Measurements from ENCODE around the gene MAPT. TPM values are rescaled to one million over a fixed set of nuclear protein-coding genes. Genes with fewer than 3 reads are reported as not detected.

MAPT gene
- total and polyA plus RNA-seq, 2 of the 13 experiments (the other 11 are each of a cell fraction or from before 2014, with no cell fraction given), result 2.1 to 2.8 TPM

DNA sequence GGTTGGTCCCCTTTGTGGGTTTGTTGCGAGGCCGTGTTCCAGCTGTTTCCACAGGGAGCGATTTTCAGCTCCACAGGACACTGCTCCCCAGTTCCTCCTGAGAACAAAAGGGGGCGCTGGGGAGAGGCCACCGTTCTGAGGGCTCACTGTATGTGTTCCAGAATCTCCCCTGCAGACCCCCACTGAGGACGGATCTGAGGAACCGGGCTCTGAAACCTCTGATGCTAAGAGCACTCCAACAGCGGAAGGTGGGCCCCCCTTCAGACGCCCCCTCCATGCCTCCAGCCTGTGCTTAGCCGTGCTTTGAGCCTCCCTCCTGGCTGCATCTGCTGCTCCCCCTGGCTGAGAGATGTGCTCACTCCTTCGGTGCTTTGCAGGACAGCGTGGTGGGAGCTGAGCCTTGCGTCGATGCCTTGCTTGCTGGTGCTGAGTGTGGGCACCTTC is 77.4 kb downstream of the MAPT start:
- 47% methylated on average over 7 of the region's 14 CpGs for whole genome bisulfite sequencing (ENCODE audit: low lambda C conversion rate)
- no peak overlapping the region for H3K4me3 ChIP-seq (replicated peaks in 1 of 3; ENCODE audit: insufficient read depth in 1 of 3, low read depth in 2 of 3, low read length in 3 of 3)
- peak; percentile 61 for ATAC-seq
- no peaks in the 10 kb centered on the region for H3K79me2 ChIP-seq (ENCODE audit: insufficient read depth, low read length)
- H2AFZ ChIP-seq (ENCODE audit: low read length), result no peak overlapping the region
- ChIA-PET CTCF (ENCODE audit: low intra/inter-chr PET ratio, low total read pairs) (no interaction called here), POLR2A (no interaction called here)
- H4K20me1 ChIP-seq (ENCODE audit: insufficient read depth, low read length), result no peaks in the 10 kb centered on the region; the same call in 1 of the 2 replicates
- no peaks in the 10 kb centered on the region for H3K4me1 ChIP-seq (ENCODE audit: insufficient read depth, low read length)
- in situ Hi-C loops (cut with HindIII; ENCODE audit: extremely low pct_ligation_motif_present, low pct_unique_long_range_greater_than_20kb) (no loop called here), intact Hi-C loops (cut with micrococcal nuclease; ENCODE audit: unreplicated experiment) (no loop called here)
- peak; percentile 10; the same call in 1 of the 2 replicates for TF ChIP-seq ZNF768 (CRISPR knock-in tag; IDR thresholded peaks at IDR 0.05)
- TF ChIP-seq EP300 (IDR thresholded peaks at IDR 0.05; ENCODE audit: low read depth in 2 of 2, low read length in 2 of 2), result no peak
- TF ChIP-seq EP300 (CRISPR knock-in tag; IDR thresholded peaks at IDR 0.05; ENCODE audit: borderline replicate concordance), result no peak
- no peak for TF ChIP-seq MTA3 (CRISPR knock-in tag; IDR thresholded peaks at IDR 0.05)
- TF ChIP-seq, protein P1, sequence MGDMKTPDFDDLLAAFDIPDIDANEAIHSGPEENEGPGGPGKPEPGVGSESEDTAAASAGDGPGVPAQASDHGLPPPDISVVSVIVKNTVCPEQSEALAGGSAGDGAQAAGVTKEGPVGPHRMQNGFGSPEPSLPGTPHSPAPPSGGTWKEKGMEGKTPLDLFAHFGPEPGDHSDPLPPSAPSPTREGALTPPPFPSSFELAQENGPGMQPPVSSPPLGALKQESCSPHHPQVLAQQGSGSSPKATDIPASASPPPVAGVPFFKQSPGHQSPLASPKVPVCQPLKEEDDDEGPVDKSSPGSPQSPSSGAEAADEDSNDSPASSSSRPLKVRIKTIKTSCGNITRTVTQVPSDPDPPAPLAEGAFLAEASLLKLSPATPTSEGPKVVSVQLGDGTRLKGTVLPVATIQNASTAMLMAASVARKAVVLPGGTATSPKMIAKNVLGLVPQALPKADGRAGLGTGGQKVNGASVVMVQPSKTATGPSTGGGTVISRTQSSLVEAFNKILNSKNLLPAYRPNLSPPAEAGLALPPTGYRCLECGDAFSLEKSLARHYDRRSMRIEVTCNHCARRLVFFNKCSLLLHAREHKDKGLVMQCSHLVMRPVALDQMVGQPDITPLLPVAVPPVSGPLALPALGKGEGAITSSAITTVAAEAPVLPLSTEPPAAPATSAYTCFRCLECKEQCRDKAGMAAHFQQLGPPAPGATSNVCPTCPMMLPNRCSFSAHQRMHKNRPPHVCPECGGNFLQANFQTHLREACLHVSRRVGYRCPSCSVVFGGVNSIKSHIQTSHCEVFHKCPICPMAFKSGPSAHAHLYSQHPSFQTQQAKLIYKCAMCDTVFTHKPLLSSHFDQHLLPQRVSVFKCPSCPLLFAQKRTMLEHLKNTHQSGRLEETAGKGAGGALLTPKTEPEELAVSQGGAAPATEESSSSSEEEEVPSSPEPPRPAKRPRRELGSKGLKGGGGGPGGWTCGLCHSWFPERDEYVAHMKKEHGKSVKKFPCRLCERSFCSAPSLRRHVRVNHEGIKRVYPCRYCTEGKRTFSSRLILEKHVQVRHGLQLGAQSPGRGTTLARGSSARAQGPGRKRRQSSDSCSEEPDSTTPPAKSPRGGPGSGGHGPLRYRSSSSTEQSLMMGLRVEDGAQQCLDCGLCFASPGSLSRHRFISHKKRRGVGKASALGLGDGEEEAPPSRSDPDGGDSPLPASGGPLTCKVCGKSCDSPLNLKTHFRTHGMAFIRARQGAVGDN (CRISPR knock-in tag; IDR thresholded peaks at IDR 0.05), result peak; percentile 26
- TF ChIP-seq, protein P2, sequence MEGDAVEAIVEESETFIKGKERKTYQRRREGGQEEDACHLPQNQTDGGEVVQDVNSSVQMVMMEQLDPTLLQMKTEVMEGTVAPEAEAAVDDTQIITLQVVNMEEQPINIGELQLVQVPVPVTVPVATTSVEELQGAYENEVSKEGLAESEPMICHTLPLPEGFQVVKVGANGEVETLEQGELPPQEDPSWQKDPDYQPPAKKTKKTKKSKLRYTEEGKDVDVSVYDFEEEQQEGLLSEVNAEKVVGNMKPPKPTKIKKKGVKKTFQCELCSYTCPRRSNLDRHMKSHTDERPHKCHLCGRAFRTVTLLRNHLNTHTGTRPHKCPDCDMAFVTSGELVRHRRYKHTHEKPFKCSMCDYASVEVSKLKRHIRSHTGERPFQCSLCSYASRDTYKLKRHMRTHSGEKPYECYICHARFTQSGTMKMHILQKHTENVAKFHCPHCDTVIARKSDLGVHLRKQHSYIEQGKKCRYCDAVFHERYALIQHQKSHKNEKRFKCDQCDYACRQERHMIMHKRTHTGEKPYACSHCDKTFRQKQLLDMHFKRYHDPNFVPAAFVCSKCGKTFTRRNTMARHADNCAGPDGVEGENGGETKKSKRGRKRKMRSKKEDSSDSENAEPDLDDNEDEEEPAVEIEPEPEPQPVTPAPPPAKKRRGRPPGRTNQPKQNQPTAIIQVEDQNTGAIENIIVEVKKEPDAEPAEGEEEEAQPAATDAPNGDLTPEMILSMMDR (CRISPR knock-in tag; IDR thresholded peaks at IDR 0.05), result peak; percentile 38; the same call in 1 of the 2 replicates
- peak; percentile 21 for TF ChIP-seq XRCC5 (optimal IDR thresholded peaks at IDR 0.05; ENCODE audit: low read length)
- TF ChIP-seq AGO2 (optimal IDR thresholded peaks at IDR 0.05; ENCODE audit: low read depth, low read length), result no peak
- TF ChIP-seq NRL (CRISPR knock-in tag; IDR thresholded peaks at IDR 0.05; ENCODE audit: borderline replicate concordance), result 0 out of 2 replicates have a peak, but pooled peaks have one; percentile 37
- no peak overlapping the region for H3K4me2 ChIP-seq (ENCODE audit: low read depth, low read length)
- H3K9ac ChIP-seq (ENCODE audit: insufficient read depth, low read depth, low read length), result no peak overlapping the region
- no TSS peak for BruUV-seq (replicated peaks)
- no peaks in the 10 kb centered on the region for H3K36me3 ChIP-seq (replicated peaks in 1 of 2; ENCODE audit: control insufficient read depth in 1 of 2, insufficient read depth in 2 of 2, low read length in 2 of 2)
- H3K27me3 ChIP-seq (ENCODE audit: control insufficient read depth in 1 of 2, insufficient read depth in 2 of 2, low read length in 2 of 2), result no peaks in the 10 kb centered on the region; a peak in 1 of 5 replicates
- H3K27ac ChIP-seq (ENCODE audit: extremely low read length, insufficient read depth, low read length), result no peak overlapping the region
- FAIRE-seq, result no peak
- DNase-seq (ENCODE audit: low spot score), result no peak
- H3K9me3 ChIP-seq (ENCODE audit: low read length), result no peaks in the 10 kb centered on the region

Data from HepG2 (cell line).